HAP-1 (cell line): ENCODE data around the gene CPZ.
"Not testable (repeated sequence)": the region's sequence is repeated elsewhere in the genome, so short reads cannot be mapped to it uniquely, and the experiment has no call there.

Experiments
- DNase-seq, 2 experiments: peaks; one replicate each; pipeline ENCODE4 v3.0.0-alpha.2; 2016 to 2020; ENCODE audit warnings: low spot score in 2 of 2
- H3K27me3 ChIP-seq: fragments of 250-450 bp; sonication (Bioruptor Pico); 2 replicates; pipeline ENCODE4 v1.5.1; 2020; ENCODE audit warnings: low read depth, mild to moderate bottlenecking, moderate library complexity
- H3K36me3 ChIP-seq: fragments of 250-450 bp; sonication (Bioruptor Pico); replicated peaks from 2 replicates; pipeline ENCODE4 v1.5.1; 2020; ENCODE audit warnings: mild to moderate bottlenecking
- H3K4me1 ChIP-seq: fragments of 250-450 bp; sonication (Bioruptor Pico); 2 replicates; pipeline ENCODE4 v1.5.1; 2020; ENCODE audit warnings: mild to moderate bottlenecking
- H3K4me3 ChIP-seq: fragments of 250-450 bp; sonication (Bioruptor Pico); 2 replicates; pipeline ENCODE4 v1.5.1; 2020; ENCODE audit warnings: mild to moderate bottlenecking, moderate library complexity
- H3K9me3 ChIP-seq: fragments of 250-450 bp; sonication (Bioruptor Pico); 2 replicates; pipeline ENCODE4 v1.5.1; 2020; ENCODE audit warnings: mild to moderate bottlenecking, moderate library complexity
- in situ Hi-C: fragments of 300-500 bp; cut with MboI; formaldehyde crosslinking; loops from 3 replicates; pipeline ENCODE4 v1.14.3; 2020; ENCODE audit warnings: low sequenced_read_pairs, inconsistent platforms, mixed read lengths

The CPZ gene

DNA sequence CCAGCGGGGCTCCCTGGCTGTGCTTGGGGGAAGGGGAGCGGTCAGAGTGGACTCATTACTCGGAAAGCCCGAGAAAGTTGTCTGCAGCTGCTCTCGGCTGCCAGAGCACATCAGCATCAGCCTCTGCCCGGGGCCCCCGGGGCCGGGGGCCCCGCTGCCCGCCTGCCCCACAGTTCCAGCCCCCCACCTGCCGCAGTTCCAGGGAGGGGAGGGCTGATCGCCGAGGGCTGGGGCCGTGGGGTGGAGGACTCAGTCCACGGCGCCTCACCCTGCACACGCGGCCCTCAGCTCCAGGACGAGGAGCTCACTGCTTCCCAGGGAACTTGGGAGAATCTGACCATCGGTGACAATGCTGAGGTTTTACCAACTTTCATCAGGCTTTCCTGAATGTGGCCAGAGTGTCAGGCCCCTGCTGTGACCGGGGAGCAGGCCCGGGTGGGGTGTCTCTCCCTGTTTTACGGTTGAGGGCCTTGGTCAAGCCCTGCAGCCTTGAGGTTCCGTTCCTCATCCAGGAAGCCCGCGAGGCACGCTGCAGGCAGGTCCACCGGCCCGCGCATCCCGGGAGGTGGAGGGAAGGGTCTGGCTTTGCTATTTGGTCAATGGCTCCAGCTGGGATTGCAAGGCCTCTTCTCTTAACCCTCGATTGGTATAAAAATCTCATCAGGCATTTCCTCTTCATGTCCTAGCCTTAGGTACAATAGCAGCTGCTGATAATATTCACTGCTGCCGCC lies 57.2 kb downstream of the CPZ start:
- Histone ChIP-seq H3K4me3 (no peak overlapping the region), H3K36me3 (no peaks in the 10 kb centered on the region), H3K9me3 (peaks cover 3% of the 10 kb centered on the region; the same call in 1 of the 2 replicates), H3K4me1 (no peaks in the 10 kb centered on the region), H3K27me3 (peaks cover 15% of the 10 kb centered on the region)
- no peak for DNase-seq
- in situ Hi-C loops: no loop called here

DNA sequence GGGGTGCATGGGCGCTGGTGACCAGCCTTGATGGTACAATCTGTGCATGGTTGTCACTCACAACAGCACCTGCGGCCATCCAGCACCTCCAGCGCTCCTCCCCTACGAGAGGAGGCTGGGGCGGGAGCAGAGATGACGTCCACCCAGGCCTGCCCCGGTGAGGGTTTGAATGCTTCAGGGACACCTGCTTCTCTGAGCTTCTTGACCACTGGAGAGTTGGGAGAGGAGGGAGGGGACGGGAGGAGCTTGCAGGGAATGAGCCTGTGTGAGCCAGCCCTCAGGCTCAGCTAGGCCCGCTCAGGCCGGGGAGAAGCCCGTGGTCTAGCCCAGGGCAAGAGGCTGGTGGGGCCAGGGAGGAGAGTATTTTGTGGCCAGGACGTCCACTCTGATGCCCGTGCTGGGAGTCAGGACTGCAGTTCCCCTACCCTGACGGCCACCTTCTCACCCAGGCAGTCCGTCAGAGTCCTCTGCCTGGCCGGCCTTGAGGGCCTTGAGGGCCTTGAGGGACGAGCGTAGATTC lies 59.2 kb downstream of the CPZ start:
- no peak overlapping the region for H3K4me3 ChIP-seq
- in situ Hi-C loops: no loop called here
- no peaks in the 10 kb centered on the region for H3K4me1 ChIP-seq
- peaks cover 3% of the 10 kb centered on the region; the same call in 1 of the 2 replicates for H3K9me3 ChIP-seq
- no peak for DNase-seq
- peaks cover 17% of the 10 kb centered on the region for H3K27me3 ChIP-seq
- no peaks in the 10 kb centered on the region for H3K36me3 ChIP-seq

GRCh38 chr4:8652181-8653078 lies 59.9 kb downstream of the CPZ start:
- no peaks in the 10 kb centered on the region for H3K4me1 ChIP-seq
- peaks cover 17% of the 10 kb centered on the region for H3K27me3 ChIP-seq
- H3K36me3 ChIP-seq: no peaks in the 10 kb centered on the region
- no peak overlapping the region for H3K4me3 ChIP-seq
- peaks cover 3% of the 10 kb centered on the region; the same call in 1 of the 2 replicates for H3K9me3 ChIP-seq
- in situ Hi-C loops: no loop called here
- no peak for DNase-seq

GRCh38 chr4:8653326-8654000 lies 60.9 kb downstream of the CPZ start:
- Histone ChIP-seq H3K4me1 (no peaks in the 10 kb centered on the region), H3K9me3 (peaks cover 3% of the 10 kb centered on the region; the same call in 1 of the 2 replicates), H3K4me3 (no peak overlapping the region), H3K27me3 (peaks cover 13% of the 10 kb centered on the region), H3K36me3 (no peaks in the 10 kb centered on the region)
- in situ Hi-C loops: no loop called here
- DNase-seq: no peak

- H3K9me3 ChIP-seq, H3K4me3 ChIP-seq, in situ Hi-C loops, DNase-seq, H3K27me3 ChIP-seq, H3K36me3 ChIP-seq, H3K4me1 ChIP-seq: not testable (repeated sequence)
These were observed 61.6 kb downstream of the CPZ start for GRCh38 chr4:8654139-8654538.

DNA sequence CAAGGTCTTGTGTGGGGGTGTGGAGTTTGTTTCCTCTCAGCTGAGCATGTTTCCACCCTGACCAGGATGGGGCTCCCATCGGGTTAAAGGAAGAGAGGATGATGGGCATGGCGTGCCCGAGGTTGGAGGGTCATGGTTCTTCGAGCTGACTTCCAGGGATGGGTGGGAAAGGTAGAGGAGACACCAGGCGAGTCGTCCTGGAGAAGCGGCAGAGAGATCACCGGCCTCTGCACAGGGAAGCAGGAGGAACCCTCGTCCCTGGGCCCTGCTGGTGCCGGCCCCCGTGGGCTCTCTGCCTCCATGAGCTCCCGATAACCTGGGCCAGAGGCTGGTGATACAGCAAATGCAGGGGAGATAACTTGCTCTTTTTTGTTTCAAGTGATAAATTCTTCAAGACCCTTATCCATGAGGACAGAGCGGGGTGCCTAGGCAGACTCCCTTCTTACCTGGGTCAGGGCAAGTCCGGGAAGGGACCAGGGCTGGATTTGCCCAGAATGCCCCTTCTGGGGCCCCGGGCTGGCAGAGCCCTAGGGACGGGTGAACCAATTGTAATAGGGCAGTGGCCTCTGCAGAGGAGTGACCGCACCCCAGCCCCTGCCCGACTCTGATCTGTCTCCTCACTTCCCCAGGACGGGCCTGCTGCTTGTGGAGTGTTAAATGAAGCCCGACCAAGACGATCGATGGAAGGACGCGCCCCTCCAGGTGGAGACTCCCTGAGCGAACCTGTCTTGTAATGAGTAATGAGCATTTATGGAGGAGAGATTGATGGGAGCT lies 63.0 kb downstream of the CPZ start:
- H3K9me3 ChIP-seq: peaks cover 3% of the 10 kb centered on the region; the same call in 1 of the 2 replicates
- H3K36me3 ChIP-seq: no peaks in the 10 kb centered on the region
- peaks cover 5% of the 10 kb centered on the region; the same call in 1 of the 2 replicates for H3K27me3 ChIP-seq
- H3K4me1 ChIP-seq: no peaks in the 10 kb centered on the region
- in situ Hi-C loops: no loop called here
- no peak overlapping the region for H3K4me3 ChIP-seq
- no peak for DNase-seq

GRCh38 chr4:8656185-8656517 lies 63.6 kb downstream of the CPZ start:
- no peak for DNase-seq
- in situ Hi-C loops: no loop called here
- peaks cover 5% of the 10 kb centered on the region; the same call in 1 of the 2 replicates for H3K27me3 ChIP-seq
- H3K4me3 ChIP-seq: no peak overlapping the region
- H3K9me3 ChIP-seq: peaks cover 3% of the 10 kb centered on the region; the same call in 1 of the 2 replicates
- H3K4me1 ChIP-seq: no peaks in the 10 kb centered on the region
- no peaks in the 10 kb centered on the region for H3K36me3 ChIP-seq

GRCh38 chr4:8656711-8657380 lies 64.3 kb downstream of the CPZ start:
- DNase-seq: no peak
- Histone ChIP-seq H3K27me3 (peaks cover 5% of the 10 kb centered on the region; the same call in 1 of the 2 replicates), H3K36me3 (no peaks in the 10 kb centered on the region), H3K4me3 (no peak overlapping the region), H3K9me3 (peaks cover 3% of the 10 kb centered on the region; the same call in 1 of the 2 replicates), H3K4me1 (no peaks in the 10 kb centered on the region)
- in situ Hi-C loops: no loop called here

GRCh38 chr4:8657381-8658088 lies 65.0 kb downstream of the CPZ start:
- H3K4me3 ChIP-seq: no peak overlapping the region
- H3K27me3 ChIP-seq: peaks cover 5% of the 10 kb centered on the region; the same call in 1 of the 2 replicates
- peaks cover 3% of the 10 kb centered on the region; the same call in 1 of the 2 replicates for H3K9me3 ChIP-seq
- H3K4me1 ChIP-seq: no peaks in the 10 kb centered on the region
- DNase-seq: no peak
- in situ Hi-C loops: no loop called here
- H3K36me3 ChIP-seq: no peaks in the 10 kb centered on the region

- H3K4me1 ChIP-seq: no peaks in the 10 kb centered on the region
- in situ Hi-C loops: no loop called here
- H3K4me3 ChIP-seq: no peak overlapping the region
- no peak for DNase-seq
- no peaks in the 10 kb centered on the region for H3K9me3 ChIP-seq
- peaks cover 6% of the 10 kb centered on the region; the same call in 1 of the 2 replicates for H3K27me3 ChIP-seq
- no peaks in the 10 kb centered on the region for H3K36me3 ChIP-seq
These were observed 70.2 kb downstream of the CPZ start for GRCh38 chr4:8662776-8663175.

- peaks cover 6% of the 10 kb centered on the region; the same call in 1 of the 2 replicates for H3K27me3 ChIP-seq
- H3K9me3 ChIP-seq: no peaks in the 10 kb centered on the region
- H3K4me3 ChIP-seq: no peak overlapping the region
- H3K36me3 ChIP-seq: no peaks in the 10 kb centered on the region
- H3K4me1 ChIP-seq: no peaks in the 10 kb centered on the region
- in situ Hi-C loops: no loop called here
- DNase-seq: no peak
These were observed 71.7 kb downstream of the CPZ start for GRCh38 chr4:8664031-8664805.
